ENCODE results near the gene TNMD. TPM values are rescaled to one million over a fixed set of nuclear protein-coding genes. Genes with fewer than 3 reads are reported as not detected.

The TNMD gene
- total and polyA plus RNA-seq, 2 of the 8 experiments (the other 6 are each of a cell fraction or from before 2014, with no cell fraction given) = 1.4 to 2.1 TPM

- TF ChIP-seq ATF3 (IDR thresholded peaks at IDR 0.05; ENCODE audit: insufficient read depth, low read depth, low read length) (no peak), POU5F1 (IDR thresholded peaks at IDR 0.05; ENCODE audit: low read depth, low read length) (no peak), MAX (IDR thresholded peaks at IDR 0.05) (no peak), SRF (IDR thresholded peaks at IDR 0.05; ENCODE audit: low read depth, low read length) (no peak), SP4 (IDR thresholded peaks at IDR 0.05; ENCODE audit: low read length) (no peak), CHD7 (IDR thresholded peaks at IDR 0.05; ENCODE audit: insufficient replicate concordance, low read length) (no peak), EP300 (IDR thresholded peaks at IDR 0.05; ENCODE audit: borderline replicate concordance in 1 of 2, low read depth in 2 of 2, low read length in 2 of 2) (no peak)
Measured at GRCh38 chrX:100647095-100647494, 62.4 kb downstream of the TNMD start (continued).

Measured in H1 (cell line).